ENCODE data around the gene DENND1A. TPM values are rescaled to one million over a fixed set of nuclear protein-coding genes. Genes with fewer than 3 reads are reported as not detected.

DENND1A gene
- total RNA-seq, 1 donor, result 35.6 TPM

- peaks cover 18% of the 10 kb centered on the region for H3K4me1 ChIP-seq (ENCODE audit: insufficient read depth, low read length)
- no peak overlapping the region for H3K4me3 ChIP-seq (ENCODE audit: low read length)
- H3K27me3 ChIP-seq (ENCODE audit: insufficient read depth, low read length), result no peaks in the 10 kb centered on the region
- H3K9me3 ChIP-seq (ENCODE audit: low read depth, low read length), result no peaks in the 10 kb centered on the region
Observed at GRCh38 chr9:123871781-123872180, 58.1 kb downstream of the DENND1A start.

- H3K4me3 ChIP-seq (ENCODE audit: low read length), result no peak overlapping the region
- H3K27me3 ChIP-seq (ENCODE audit: insufficient read depth, low read length), result no peaks in the 10 kb centered on the region
- H3K4me1 ChIP-seq (ENCODE audit: insufficient read depth, low read length), result peaks cover 48% of the 10 kb centered on the region
- no peaks in the 10 kb centered on the region for H3K9me3 ChIP-seq (ENCODE audit: low read depth, low read length)
Observed at GRCh38 chr9:123868002-123868401, 61.9 kb downstream of the DENND1A start.

GRCh38 chr9:123867034-123867433 is 62.9 kb downstream of the DENND1A start:
- Histone ChIP-seq H3K4me1 (ENCODE audit: insufficient read depth, low read length) (peaks cover 51% of the 10 kb centered on the region), H3K4me3 (ENCODE audit: low read length) (no peak overlapping the region)

GRCh38 chr9:123866497-123866896 is 63.4 kb downstream of the DENND1A start:
- Histone ChIP-seq H3K4me3 (ENCODE audit: low read length) (no peak overlapping the region), H3K9me3 (ENCODE audit: low read depth, low read length) (no peaks in the 10 kb centered on the region), H3K27me3 (ENCODE audit: insufficient read depth, low read length) (no peaks in the 10 kb centered on the region), H3K4me1 (ENCODE audit: insufficient read depth, low read length) (peaks cover 54% of the 10 kb centered on the region)

More at GRCh38 chr9:123867034-123867433, 62.9 kb downstream of the DENND1A start:
- H3K9me3 ChIP-seq (ENCODE audit: low read depth, low read length), result no peaks in the 10 kb centered on the region
- H3K27me3 ChIP-seq (ENCODE audit: insufficient read depth, low read length), result no peaks in the 10 kb centered on the region

- Histone ChIP-seq H3K4me3 (ENCODE audit: low read length) (no peak overlapping the region), H3K9me3 (ENCODE audit: low read depth, low read length) (no peaks in the 10 kb centered on the region), H3K4me1 (ENCODE audit: insufficient read depth, low read length) (peaks cover 60% of the 10 kb centered on the region), H3K27me3 (ENCODE audit: insufficient read depth, low read length) (no peaks in the 10 kb centered on the region)
Observed at GRCh38 chr9:123865226-123866000, 64.5 kb downstream of the DENND1A start.

- Histone ChIP-seq H3K4me1 (ENCODE audit: insufficient read depth, low read length) (peaks cover 60% of the 10 kb centered on the region), H3K4me3 (ENCODE audit: low read length) (no peak overlapping the region), H3K27me3 (ENCODE audit: insufficient read depth, low read length) (no peaks in the 10 kb centered on the region), H3K9me3 (ENCODE audit: low read depth, low read length) (no peaks in the 10 kb centered on the region)
Observed at GRCh38 chr9:123864251-123864650, 65.7 kb downstream of the DENND1A start.

GRCh38 chr9:123863164-123863855 is 66.6 kb downstream of the DENND1A start:
- Histone ChIP-seq H3K4me3 (ENCODE audit: low read length) (no peak overlapping the region), H3K4me1 (ENCODE audit: insufficient read depth, low read length) (peaks cover 53% of the 10 kb centered on the region), H3K27me3 (ENCODE audit: insufficient read depth, low read length) (no peaks in the 10 kb centered on the region), H3K9me3 (ENCODE audit: low read depth, low read length) (no peaks in the 10 kb centered on the region)

GRCh38 chr9:123861756-123862120 is 68.2 kb downstream of the DENND1A start:
- Histone ChIP-seq H3K27me3 (ENCODE audit: insufficient read depth, low read length) (no peaks in the 10 kb centered on the region), H3K9me3 (ENCODE audit: low read depth, low read length) (no peaks in the 10 kb centered on the region), H3K4me1 (ENCODE audit: insufficient read depth, low read length) (peaks cover 42% of the 10 kb centered on the region), H3K4me3 (ENCODE audit: low read length) (no peak overlapping the region)

- Histone ChIP-seq H3K4me3 (ENCODE audit: low read length) (no peak overlapping the region), H3K4me1 (ENCODE audit: insufficient read depth, low read length) (peaks cover 41% of the 10 kb centered on the region), H3K9me3 (ENCODE audit: low read depth, low read length) (no peaks in the 10 kb centered on the region), H3K27me3 (ENCODE audit: insufficient read depth, low read length) (no peaks in the 10 kb centered on the region)
Observed at GRCh38 chr9:123861086-123861755, 68.7 kb downstream of the DENND1A start.

- peaks cover 35% of the 10 kb centered on the region for H3K4me1 ChIP-seq (ENCODE audit: insufficient read depth, low read length)
- no peak overlapping the region for H3K4me3 ChIP-seq (ENCODE audit: low read length)
- no peaks in the 10 kb centered on the region for H3K9me3 ChIP-seq (ENCODE audit: low read depth, low read length)
- no peaks in the 10 kb centered on the region for H3K27me3 ChIP-seq (ENCODE audit: insufficient read depth, low read length)
Observed at GRCh38 chr9:123860603-123861002, 69.3 kb downstream of the DENND1A start.

GRCh38 chr9:123852403-123852802 is 77.5 kb downstream of the DENND1A start:
- no peaks in the 10 kb centered on the region for H3K4me1 ChIP-seq (ENCODE audit: insufficient read depth, low read length)
- peaks cover 1% of the 10 kb centered on the region for H3K9me3 ChIP-seq (ENCODE audit: low read depth, low read length)
- H3K4me3 ChIP-seq (ENCODE audit: low read length), result no peak overlapping the region
- H3K27me3 ChIP-seq (ENCODE audit: insufficient read depth, low read length), result no peaks in the 10 kb centered on the region

- H3K4me1 ChIP-seq (ENCODE audit: insufficient read depth, low read length), result no peaks in the 10 kb centered on the region
- H3K4me3 ChIP-seq (ENCODE audit: low read length), result no peak overlapping the region
- no peaks in the 10 kb centered on the region for H3K27me3 ChIP-seq (ENCODE audit: insufficient read depth, low read length)
- peaks cover 7% of the 10 kb centered on the region for H3K9me3 ChIP-seq (ENCODE audit: low read depth, low read length)
Observed at GRCh38 chr9:123851851-123852250, 78.1 kb downstream of the DENND1A start.

- H3K27me3 ChIP-seq (ENCODE audit: insufficient read depth, low read length), result no peaks in the 10 kb centered on the region
- H3K9me3 ChIP-seq (ENCODE audit: low read depth, low read length), result peaks cover 22% of the 10 kb centered on the region
- no peak overlapping the region for H3K4me3 ChIP-seq (ENCODE audit: low read length)
- H3K4me1 ChIP-seq (ENCODE audit: insufficient read depth, low read length), result no peaks in the 10 kb centered on the region
Observed at GRCh38 chr9:123848447-123849085, 81.4 kb downstream of the DENND1A start.

- Histone ChIP-seq H3K4me3 (ENCODE audit: low read length) (no peak overlapping the region), H3K4me1 (ENCODE audit: insufficient read depth, low read length) (no peaks in the 10 kb centered on the region), H3K9me3 (ENCODE audit: low read depth, low read length) (peaks cover 27% of the 10 kb centered on the region), H3K27me3 (ENCODE audit: insufficient read depth, low read length) (no peaks in the 10 kb centered on the region)
Observed at GRCh38 chr9:123846966-123847365, 83.0 kb downstream of the DENND1A start.

GRCh38 chr9:123843703-123844102 is 86.2 kb downstream of the DENND1A start:
- H3K27me3 ChIP-seq (ENCODE audit: insufficient read depth, low read length), result no peaks in the 10 kb centered on the region
- peaks cover 27% of the 10 kb centered on the region for H3K9me3 ChIP-seq (ENCODE audit: low read depth, low read length)
- H3K4me1 ChIP-seq (ENCODE audit: insufficient read depth, low read length), result peaks cover 4% of the 10 kb centered on the region

More at GRCh38 chr9:123843703-123844102, 86.2 kb downstream of the DENND1A start:
- no peak overlapping the region for H3K4me3 ChIP-seq (ENCODE audit: low read length)
